ENCODE data around the gene PSMG1.

- TF ChIP-seq, protein P1, sequence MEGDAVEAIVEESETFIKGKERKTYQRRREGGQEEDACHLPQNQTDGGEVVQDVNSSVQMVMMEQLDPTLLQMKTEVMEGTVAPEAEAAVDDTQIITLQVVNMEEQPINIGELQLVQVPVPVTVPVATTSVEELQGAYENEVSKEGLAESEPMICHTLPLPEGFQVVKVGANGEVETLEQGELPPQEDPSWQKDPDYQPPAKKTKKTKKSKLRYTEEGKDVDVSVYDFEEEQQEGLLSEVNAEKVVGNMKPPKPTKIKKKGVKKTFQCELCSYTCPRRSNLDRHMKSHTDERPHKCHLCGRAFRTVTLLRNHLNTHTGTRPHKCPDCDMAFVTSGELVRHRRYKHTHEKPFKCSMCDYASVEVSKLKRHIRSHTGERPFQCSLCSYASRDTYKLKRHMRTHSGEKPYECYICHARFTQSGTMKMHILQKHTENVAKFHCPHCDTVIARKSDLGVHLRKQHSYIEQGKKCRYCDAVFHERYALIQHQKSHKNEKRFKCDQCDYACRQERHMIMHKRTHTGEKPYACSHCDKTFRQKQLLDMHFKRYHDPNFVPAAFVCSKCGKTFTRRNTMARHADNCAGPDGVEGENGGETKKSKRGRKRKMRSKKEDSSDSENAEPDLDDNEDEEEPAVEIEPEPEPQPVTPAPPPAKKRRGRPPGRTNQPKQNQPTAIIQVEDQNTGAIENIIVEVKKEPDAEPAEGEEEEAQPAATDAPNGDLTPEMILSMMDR (IDR thresholded peaks at IDR 0.05 in 4 of 5, conservative IDR thresholded peaks at IDR 0.05 in 1 of 5), result no peak
- TF ChIP-seq POLR2A (IDR thresholded peaks at IDR 0.05), result no peak
Measured at GRCh38 chr21:39175665-39176064, 7.6 kb downstream of the PSMG1 start.
